Small intestine (tissue), 7 donors: ENCODE results near the gene UCK2. TPM values are rescaled to one million over a fixed set of nuclear protein-coding genes. Genes with fewer than 3 reads are reported as not detected.
A peak's percentile ranks its signal among the peaks of the same experiment; 100 is the strongest.

Experiments
- DNase-seq, 2 donors: peaks; one replicate each; pipeline versions ENCODE4 v3.0.0 to v3.0.0-alpha.2; 2013
- FAIRE-seq: peaks from 2 replicates; lab custom pipeline; 2012; peaks lifted over from hg19 to GRCh38; lab: Jason Lieb, UNC
- H3K27ac ChIP-seq, 3 donors: one replicate each; pipeline ENCODE4 v1.5.1; 2013; ENCODE audit warnings: low read length in 2 of 3, mild to moderate bottlenecking in 2 of 3, control low read depth in 1 of 3, inconsistent platforms in 1 of 3, low read depth in 1 of 3, moderate library complexity in 1 of 3
- H3K27me3 ChIP-seq, 3 donors: one replicate each; pipeline ENCODE4 v1.6.1; 2013; ENCODE audit warnings: low read length in 3 of 3, inconsistent platforms in 1 of 3; ENCODE audit not compliant: control insufficient read depth in 3 of 3, insufficient read depth in 3 of 3
- H3K36me3 ChIP-seq, 3 donors: one replicate each; pipeline ENCODE4 v1.6.1; 2013; ENCODE audit warnings: low read length in 3 of 3, inconsistent platforms in 1 of 3, low read depth in 1 of 3, mild to moderate bottlenecking in 1 of 3, moderate library complexity in 1 of 3; ENCODE audit not compliant: control insufficient read depth in 3 of 3, insufficient read depth in 2 of 3
- H3K4me1 ChIP-seq, 3 donors: one replicate each; pipeline ENCODE4 v1.6.1; 2013; ENCODE audit warnings: low read length in 2 of 3, inconsistent platforms in 1 of 3, low read depth in 1 of 3, mild to moderate bottlenecking in 1 of 3, moderate library complexity in 1 of 3; ENCODE audit not compliant: control insufficient read depth in 3 of 3, insufficient read depth in 2 of 3
- H3K4me3 ChIP-seq, 3 donors: one replicate each; pipeline ENCODE4 v1.5.1; 2013; ENCODE audit warnings: low read length in 3 of 3, control low read depth in 1 of 3, inconsistent platforms in 1 of 3, low read depth in 1 of 3, mild to moderate bottlenecking in 1 of 3, moderate library complexity in 1 of 3
- H3K9me3 ChIP-seq, 2 donors: one replicate each; pipeline ENCODE4 v1.6.1; 2013; ENCODE audit warnings: low read depth in 1 of 2, low read length in 1 of 2; ENCODE audit not compliant: control insufficient read depth in 2 of 2, insufficient read depth in 1 of 2
- WGBS, 3 donors: extraction: QIAGEN DNeasy Blood & Tissue Kit; methylation state at CpG; one replicate each; pipeline ENCODE4 v1.1.7; 2013; 5-methylcytosine and 5-hydroxymethylcytosine counted together
- polyA plus RNA-seq, 4 donors: library from polyadenylated mRNA; stranded (reverse) in 3 of 4; unstranded in 1 of 4; fragments of 200-250 nt in 3 of 4; fragments of 120-200 nt in 1 of 4; gene quantifications; one replicate each; pipeline versions ENCODE4 v1.2.1 to v1.2.3, GENCODE V29; 2013
- donor health status: healthy with polysubstance abuse.
- donor health status: control.
- donor health status: control.
- donor health status: Bipolar disorder and iron deficiency.
- donor health status: healthy.

Gene UCK2
- polyA plus RNA-seq, 4 donors, result 22.2 to 37.6 (median 35.5) TPM

- Histone ChIP-seq H3K4me1 (peaks cover 5 to 10% (median 8%) of the 10 kb centered on the region in 3 donors), H3K27me3 (no peaks in the 10 kb centered on the region), H3K27ac (no peak overlapping the region), H3K9me3 (peaks cover 0 to 3% of the 10 kb centered on the region in 2 donors), H3K4me3 (no peak overlapping the region), H3K36me3 (no peaks in the 10 kb centered on the region)
- DNase-seq, result no peak
- FAIRE-seq, result no peak
- WGBS, 3 donors, result 68 to 82% (median 75%) methylated on average over 3 of the region's 3 CpGs
Measured at GRCh38 chr1:165882168-165882837, 54.9 kb downstream of the UCK2 start.

- no peak for FAIRE-seq
Measured at GRCh38 chr1:165883056-165883455, 55.6 kb downstream of the UCK2 start.

GRCh38 chr1:165884009-165884689, 56.7 kb downstream of the UCK2 start:
- no peak for DNase-seq
- Histone ChIP-seq H3K27me3 (no peaks in the 10 kb centered on the region), H3K9me3 (no peaks in the 10 kb centered on the region), H3K4me1 (peaks cover 5 to 10% (median 8%) of the 10 kb centered on the region in 3 donors), H3K4me3 (no peak overlapping the region), H3K27ac (peak overlapping the region in 2 of 3 donors; percentile 7 to 52), H3K36me3 (no peaks in the 10 kb centered on the region)
- FAIRE-seq, result no peak
- 64 to 72% (median 71%) methylated on average over 9 of the region's 9 CpGs for WGBS, 3 donors

More at GRCh38 chr1:165883056-165883455, 55.6 kb downstream of the UCK2 start:
- Histone ChIP-seq H3K27ac (no peak overlapping the region), H3K9me3 (no peaks in the 10 kb centered on the region), H3K4me1 (peaks cover 5 to 10% (median 8%) of the 10 kb centered on the region in 3 donors), H3K27me3 (no peaks in the 10 kb centered on the region), H3K4me3 (no peak overlapping the region), H3K36me3 (no peaks in the 10 kb centered on the region)
- DNase-seq, result no peak
- WGBS, 3 donors, result 85 to 90% (median 86%) methylated on average over 5 of the region's 5 CpGs

- no peaks in the 10 kb centered on the region for H3K27me3 ChIP-seq
- FAIRE-seq (no peak), DNase-seq (no peak)
- WGBS, 3 donors, result 38 to 51% (median 49%) methylated on average over 5 of the region's 5 CpGs
- peak overlapping the region in 2 of 3 donors; percentile 7 to 52 for H3K27ac ChIP-seq
- H3K36me3 ChIP-seq, result no peaks in the 10 kb centered on the region
- H3K9me3 ChIP-seq, result no peaks in the 10 kb centered on the region
- no peak overlapping the region for H3K4me3 ChIP-seq
- H3K4me1 ChIP-seq, result peaks cover 5 to 10% (median 8%) of the 10 kb centered on the region in 3 donors
Measured at GRCh38 chr1:165884690-165885304, 57.4 kb downstream of the UCK2 start.

GRCh38 chr1:165885305-165885694, 57.9 kb downstream of the UCK2 start:
- Histone ChIP-seq H3K27me3 (no peaks in the 10 kb centered on the region), H3K4me1 (peaks cover 5 to 10% (median 8%) of the 10 kb centered on the region in 3 donors), H3K27ac (no peak overlapping the region), H3K36me3 (peaks cover 0 to 4% (median 0%) of the 10 kb centered on the region in 3 donors), H3K9me3 (no peaks in the 10 kb centered on the region), H3K4me3 (no peak overlapping the region)
- no peak for DNase-seq
- 73 to 88% (median 75%) methylated on average over 3 of the region's 3 CpGs for whole genome bisulfite sequencing, 3 donors
- FAIRE-seq, result no peak

- no peak overlapping the region for H3K27ac ChIP-seq
- WGBS, 3 donors, result 87 to 94% (median 93%) methylated on average over 2 of the region's 2 CpGs
Measured at GRCh38 chr1:165886193-165886592, 58.8 kb downstream of the UCK2 start.

GRCh38 chr1:165886983-165887382, 59.6 kb downstream of the UCK2 start:
- Histone ChIP-seq H3K27me3 (no peaks in the 10 kb centered on the region), H3K27ac (no peak overlapping the region), H3K4me1 (peaks cover 5 to 10% (median 8%) of the 10 kb centered on the region in 3 donors), H3K36me3 (peaks cover 0 to 15% (median 0%) of the 10 kb centered on the region in 3 donors), H3K9me3 (no peaks in the 10 kb centered on the region), H3K4me3 (no peak overlapping the region)
- DNase-seq (no peak), FAIRE-seq (no peak)
- WGBS, 3 donors, result 89 to 96% (median 95%) methylated on average over 2 of the region's 2 CpGs

More at GRCh38 chr1:165886193-165886592, 58.8 kb downstream of the UCK2 start:
- no peak for DNase-seq
- Histone ChIP-seq H3K4me3 (no peak overlapping the region), H3K9me3 (no peaks in the 10 kb centered on the region), H3K4me1 (peaks cover 5 to 10% (median 8%) of the 10 kb centered on the region in 3 donors), H3K36me3 (peaks cover 0 to 8% (median 0%) of the 10 kb centered on the region in 3 donors), H3K27me3 (no peaks in the 10 kb centered on the region)
- no peak for FAIRE-seq

- no peak for FAIRE-seq
- peaks cover 5 to 10% (median 8%) of the 10 kb centered on the region in 3 donors for H3K4me1 ChIP-seq
Measured at GRCh38 chr1:165887877-165888551, 60.6 kb downstream of the UCK2 start.

More at GRCh38 chr1:165887877-165888551, 60.6 kb downstream of the UCK2 start:
- Histone ChIP-seq H3K27me3 (no peaks in the 10 kb centered on the region), H3K4me3 (no peak overlapping the region), H3K27ac (no peak overlapping the region), H3K36me3 (peaks cover 0 to 25% (median 3%) of the 10 kb centered on the region in 3 donors), H3K9me3 (no peaks in the 10 kb centered on the region)
- WGBS, 3 donors, result 29 to 66% (median 42%) methylated on average over 8 of the region's 8 CpGs
- no peak for DNase-seq
